Measurements from ENCODE around the gene CES4A. TPM values are rescaled to one million over a fixed set of nuclear protein-coding genes. Genes with fewer than 3 reads are reported as not detected.

Gene CES4A
- total RNA-seq, 1 experiment from 2014 or later, result 0.61 TPM

GRCh38 chr16:67014634-67015312, 26.4 kb downstream of the CES4A start:
- POLR2A ChIA-PET, result no interaction called here
- no peaks in the 10 kb centered on the region for H3K9me3 Mint-ChIP-seq
- CTCF ChIA-PET, result interaction anchor here (1.1 to 4.1 kb wide), 11 partner anchors 14 to 170 kb away, joined by 3 to 53 read pairs (median 11); partner anchors contain the start of gene CES3
- ATAC-seq (0 out of 2 replicates have a peak, but pooled peaks have one; percentile 1), DNase-seq (ENCODE audit: low spot score) (no peak)
- H3K27me3 Mint-ChIP-seq (ENCODE audit: low read depth), result peaks cover 50% of the 10 kb centered on the region
- H3K4me3 Mint-ChIP-seq, result peak overlapping the region; percentile 72
- H3K36me3 Mint-ChIP-seq, result no peaks in the 10 kb centered on the region
- TF ChIP-seq MYBL2 (CRISPR knock-in tag; IDR thresholded peaks at IDR 0.05), result no peak
- TF ChIP-seq ZNF423 (CRISPR knock-in tag; IDR thresholded peaks at IDR 0.05), result no peak
- no peak for TF ChIP-seq ZNF317 (CRISPR knock-in tag; IDR thresholded peaks at IDR 0.05; ENCODE audit: borderline replicate concordance, low read depth)
- no peak for TF ChIP-seq IRF2 (CRISPR knock-in tag; IDR thresholded peaks at IDR 0.05; ENCODE audit: borderline replicate concordance, low read depth)
- TF ChIP-seq, protein P1, sequence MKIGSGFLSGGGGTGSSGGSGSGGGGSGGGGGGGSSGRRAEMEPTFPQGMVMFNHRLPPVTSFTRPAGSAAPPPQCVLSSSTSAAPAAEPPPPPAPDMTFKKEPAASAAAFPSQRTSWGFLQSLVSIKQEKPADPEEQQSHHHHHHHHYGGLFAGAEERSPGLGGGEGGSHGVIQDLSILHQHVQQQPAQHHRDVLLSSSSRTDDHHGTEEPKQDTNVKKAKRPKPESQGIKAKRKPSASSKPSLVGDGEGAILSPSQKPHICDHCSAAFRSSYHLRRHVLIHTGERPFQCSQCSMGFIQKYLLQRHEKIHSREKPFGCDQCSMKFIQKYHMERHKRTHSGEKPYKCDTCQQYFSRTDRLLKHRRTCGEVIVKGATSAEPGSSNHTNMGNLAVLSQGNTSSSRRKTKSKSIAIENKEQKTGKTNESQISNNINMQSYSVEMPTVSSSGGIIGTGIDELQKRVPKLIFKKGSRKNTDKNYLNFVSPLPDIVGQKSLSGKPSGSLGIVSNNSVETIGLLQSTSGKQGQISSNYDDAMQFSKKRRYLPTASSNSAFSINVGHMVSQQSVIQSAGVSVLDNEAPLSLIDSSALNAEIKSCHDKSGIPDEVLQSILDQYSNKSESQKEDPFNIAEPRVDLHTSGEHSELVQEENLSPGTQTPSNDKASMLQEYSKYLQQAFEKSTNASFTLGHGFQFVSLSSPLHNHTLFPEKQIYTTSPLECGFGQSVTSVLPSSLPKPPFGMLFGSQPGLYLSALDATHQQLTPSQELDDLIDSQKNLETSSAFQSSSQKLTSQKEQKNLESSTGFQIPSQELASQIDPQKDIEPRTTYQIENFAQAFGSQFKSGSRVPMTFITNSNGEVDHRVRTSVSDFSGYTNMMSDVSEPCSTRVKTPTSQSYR (CRISPR knock-in tag; IDR thresholded peaks at IDR 0.05), result no peak
- TF ChIP-seq ZNF396 (CRISPR knock-in tag; IDR thresholded peaks at IDR 0.05; ENCODE audit: borderline replicate concordance), result no peak
- TF ChIP-seq TEAD4 (CRISPR knock-in tag; IDR thresholded peaks at IDR 0.05), result no peak
- TF ChIP-seq JAZF1 (CRISPR knock-in tag; IDR thresholded peaks at IDR 0.05), result no peak
- TF ChIP-seq ARID4B (CRISPR knock-in tag; IDR thresholded peaks at IDR 0.05; ENCODE audit: borderline replicate concordance), result no peak
- TF ChIP-seq KAT7 (CRISPR knock-in tag; IDR thresholded peaks at IDR 0.05; ENCODE audit: borderline replicate concordance), result no peak
- TF ChIP-seq, protein P2, sequence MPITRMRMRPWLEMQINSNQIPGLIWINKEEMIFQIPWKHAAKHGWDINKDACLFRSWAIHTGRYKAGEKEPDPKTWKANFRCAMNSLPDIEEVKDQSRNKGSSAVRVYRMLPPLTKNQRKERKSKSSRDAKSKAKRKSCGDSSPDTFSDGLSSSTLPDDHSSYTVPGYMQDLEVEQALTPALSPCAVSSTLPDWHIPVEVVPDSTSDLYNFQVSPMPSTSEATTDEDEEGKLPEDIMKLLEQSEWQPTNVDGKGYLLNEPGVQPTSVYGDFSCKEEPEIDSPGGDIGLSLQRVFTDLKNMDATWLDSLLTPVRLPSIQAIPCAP (CRISPR knock-in tag; IDR thresholded peaks at IDR 0.05), result no peak
- TF ChIP-seq, protein P3, sequence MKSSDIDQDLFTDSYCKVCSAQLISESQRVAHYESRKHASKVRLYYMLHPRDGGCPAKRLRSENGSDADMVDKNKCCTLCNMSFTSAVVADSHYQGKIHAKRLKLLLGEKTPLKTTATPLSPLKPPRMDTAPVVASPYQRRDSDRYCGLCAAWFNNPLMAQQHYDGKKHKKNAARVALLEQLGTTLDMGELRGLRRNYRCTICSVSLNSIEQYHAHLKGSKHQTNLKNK (CRISPR knock-in tag; IDR thresholded peaks at IDR 0.05), result no peak
- TF ChIP-seq MAX (CRISPR knock-in tag; IDR thresholded peaks at IDR 0.05), result no peak
- no peak for TF ChIP-seq ZNF532 (CRISPR knock-in tag; IDR thresholded peaks at IDR 0.05; ENCODE audit: borderline replicate concordance)
- no peak for TF ChIP-seq ZNF121 (CRISPR knock-in tag; IDR thresholded peaks at IDR 0.05)
- no peak for TF ChIP-seq SMAD3 (CRISPR knock-in tag; IDR thresholded peaks at IDR 0.05; ENCODE audit: borderline replicate concordance)
- TF ChIP-seq, protein P4, sequence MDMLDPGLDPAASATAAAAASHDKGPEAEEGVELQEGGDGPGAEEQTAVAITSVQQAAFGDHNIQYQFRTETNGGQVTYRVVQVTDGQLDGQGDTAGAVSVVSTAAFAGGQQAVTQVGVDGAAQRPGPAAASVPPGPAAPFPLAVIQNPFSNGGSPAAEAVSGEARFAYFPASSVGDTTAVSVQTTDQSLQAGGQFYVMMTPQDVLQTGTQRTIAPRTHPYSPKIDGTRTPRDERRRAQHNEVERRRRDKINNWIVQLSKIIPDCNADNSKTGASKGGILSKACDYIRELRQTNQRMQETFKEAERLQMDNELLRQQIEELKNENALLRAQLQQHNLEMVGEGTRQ (CRISPR knock-in tag; IDR thresholded peaks at IDR 0.05), result no peak
- TF ChIP-seq ETV6 (CRISPR knock-in tag; IDR thresholded peaks at IDR 0.05), result no peak
- no peak for TF ChIP-seq PRRX2 (CRISPR knock-in tag; IDR thresholded peaks at IDR 0.05)
- TF ChIP-seq, protein P5, sequence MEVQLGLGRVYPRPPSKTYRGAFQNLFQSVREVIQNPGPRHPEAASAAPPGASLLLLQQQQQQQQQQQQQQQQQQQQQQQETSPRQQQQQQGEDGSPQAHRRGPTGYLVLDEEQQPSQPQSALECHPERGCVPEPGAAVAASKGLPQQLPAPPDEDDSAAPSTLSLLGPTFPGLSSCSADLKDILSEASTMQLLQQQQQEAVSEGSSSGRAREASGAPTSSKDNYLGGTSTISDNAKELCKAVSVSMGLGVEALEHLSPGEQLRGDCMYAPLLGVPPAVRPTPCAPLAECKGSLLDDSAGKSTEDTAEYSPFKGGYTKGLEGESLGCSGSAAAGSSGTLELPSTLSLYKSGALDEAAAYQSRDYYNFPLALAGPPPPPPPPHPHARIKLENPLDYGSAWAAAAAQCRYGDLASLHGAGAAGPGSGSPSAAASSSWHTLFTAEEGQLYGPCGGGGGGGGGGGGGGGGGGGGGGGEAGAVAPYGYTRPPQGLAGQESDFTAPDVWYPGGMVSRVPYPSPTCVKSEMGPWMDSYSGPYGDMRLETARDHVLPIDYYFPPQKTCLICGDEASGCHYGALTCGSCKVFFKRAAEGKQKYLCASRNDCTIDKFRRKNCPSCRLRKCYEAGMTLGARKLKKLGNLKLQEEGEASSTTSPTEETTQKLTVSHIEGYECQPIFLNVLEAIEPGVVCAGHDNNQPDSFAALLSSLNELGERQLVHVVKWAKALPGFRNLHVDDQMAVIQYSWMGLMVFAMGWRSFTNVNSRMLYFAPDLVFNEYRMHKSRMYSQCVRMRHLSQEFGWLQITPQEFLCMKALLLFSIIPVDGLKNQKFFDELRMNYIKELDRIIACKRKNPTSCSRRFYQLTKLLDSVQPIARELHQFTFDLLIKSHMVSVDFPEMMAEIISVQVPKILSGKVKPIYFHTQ (CRISPR knock-in tag; IDR thresholded peaks at IDR 0.05), result no peak
- H3K4me1 Mint-ChIP-seq, result no peaks in the 10 kb centered on the region
- H3K27ac Mint-ChIP-seq, result no peak overlapping the region

Data from WTC11 (cell line).